Neutrophil (primary cell): ENCODE data around the gene FAM20A.

Source experiments
- H3K27ac ChIP-seq: fragments of 200-600 bp; sonication (generic); 2 replicates; pipeline ENCODE4 v1.5.1; 2016; ENCODE audit warnings: mild to moderate bottlenecking, moderate library complexity
- H3K27me3 ChIP-seq: fragments of 200-600 bp; sonication (generic); 2 replicates; pipeline ENCODE4 v1.6.0; 2016; ENCODE audit warnings: mild to moderate bottlenecking
- H3K36me3 ChIP-seq: fragments of 200-600 bp; sonication (generic); 2 replicates; pipeline ENCODE4 v1.5.1; 2017
- H3K4me1 ChIP-seq, 2 experiments: fragments of 200-600 bp in 1 of 2; sonication (generic) in 1 of 2; 1 replicate in 1 of 2; 2 replicates in 1 of 2; pipeline versions ENCODE4 v1.5.1 to v1.6.1; 2013 to 2016; ENCODE audit warnings: low read depth in 1 of 2, low read length in 1 of 2, mild to moderate bottlenecking in 1 of 2, moderate library complexity in 1 of 2; ENCODE audit not compliant: control insufficient read depth in 1 of 2, insufficient read depth in 1 of 2
- H3K4me3 ChIP-seq, 2 experiments: fragments of 200-600 bp in 1 of 2; sonication (generic) in 1 of 2; 1 replicate in 1 of 2; 2 replicates in 1 of 2; pipeline ENCODE4 v1.5.1; 2013 to 2016; ENCODE audit warnings: low read depth in 1 of 2, low read length in 1 of 2, mild to moderate bottlenecking in 1 of 2, moderate library complexity in 1 of 2
- H3K9me3 ChIP-seq: fragments of 200-600 bp; sonication (generic); 2 replicates; pipeline ENCODE4 v1.5.1; 2016
- CTCF ChIP-seq: fragments of 200-600 bp; sonication (generic); IDR thresholded peaks from 2 replicates; pipeline ENCODE4 v1.5.1; 2016; ENCODE audit warnings: antibody characterized with exemption

The FAM20A gene

GRCh38 chr17:68598545-68598961, 2.6 kb downstream of the FAM20A start:
- Histone ChIP-seq H3K27me3 (peaks cover 99% of the 10 kb centered on the region), H3K27ac (no peak overlapping the region), H3K4me3 (no peak overlapping the region), H3K36me3 (no peaks in the 10 kb centered on the region), H3K9me3 (no peaks in the 10 kb centered on the region), H3K4me1 (peaks cover 35 to 36% of the 10 kb centered on the region in 2 experiments)
- TF ChIP-seq CTCF: no peak

- no peak overlapping the region for H3K27ac ChIP-seq
- H3K36me3 ChIP-seq: no peaks in the 10 kb centered on the region
- H3K9me3 ChIP-seq: no peaks in the 10 kb centered on the region
- H3K27me3 ChIP-seq: peaks cover 99% of the 10 kb centered on the region
- no peak overlapping the region for H3K4me3 ChIP-seq
- TF ChIP-seq CTCF: no peak
- H3K4me1 ChIP-seq: peaks cover 34 to 36% of the 10 kb centered on the region in 2 experiments
Measured at GRCh38 chr17:68598074-68598473, 3.1 kb downstream of the FAM20A start.

- no peak overlapping the region for H3K27ac ChIP-seq
- peaks cover 99% of the 10 kb centered on the region for H3K27me3 ChIP-seq
- TF ChIP-seq CTCF: no peak
- H3K4me1 ChIP-seq: peaks cover 18 to 20% of the 10 kb centered on the region in 2 experiments
- no peaks in the 10 kb centered on the region for H3K9me3 ChIP-seq
- H3K36me3 ChIP-seq: no peaks in the 10 kb centered on the region
- no peak overlapping the region for H3K4me3 ChIP-seq
Measured at GRCh38 chr17:68596411-68596945, 4.7 kb downstream of the FAM20A start.

GRCh38 chr17:68595986-68596385, 5.2 kb downstream of the FAM20A start:
- peaks cover 15 to 18% of the 10 kb centered on the region in 2 experiments for H3K4me1 ChIP-seq
- H3K4me3 ChIP-seq: no peak overlapping the region
- H3K36me3 ChIP-seq: no peaks in the 10 kb centered on the region
- H3K27ac ChIP-seq: no peak overlapping the region
- H3K27me3 ChIP-seq: peaks cover 99% of the 10 kb centered on the region
- no peaks in the 10 kb centered on the region for H3K9me3 ChIP-seq
- TF ChIP-seq CTCF: no peak

DNA sequence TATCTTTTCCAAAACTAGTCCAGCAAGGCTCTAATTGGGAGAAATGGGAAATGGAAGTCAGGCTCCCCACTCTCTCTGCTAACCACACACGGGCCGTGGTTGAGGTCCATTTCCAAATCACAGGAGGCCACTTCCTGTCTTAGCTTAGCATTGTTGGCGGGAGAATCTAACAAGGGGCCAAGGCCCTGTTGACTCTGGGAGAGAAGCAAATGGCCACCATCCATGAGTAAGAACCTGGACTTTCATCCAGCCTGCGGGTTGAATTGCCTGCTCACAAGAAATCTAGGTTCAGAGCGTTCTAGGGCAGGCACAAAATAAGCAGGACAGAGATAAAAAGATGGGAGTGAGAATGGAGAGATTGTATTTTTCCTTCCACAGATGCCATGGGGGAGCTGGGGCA, 5.7 kb downstream of the FAM20A start:
- no peak overlapping the region for H3K27ac ChIP-seq
- peaks cover 99% of the 10 kb centered on the region for H3K27me3 ChIP-seq
- no peaks in the 10 kb centered on the region for H3K36me3 ChIP-seq
- no peak overlapping the region for H3K4me3 ChIP-seq
- H3K4me1 ChIP-seq: peaks cover 12 to 15% of the 10 kb centered on the region in 2 experiments
- no peak for TF ChIP-seq CTCF
- H3K9me3 ChIP-seq: no peaks in the 10 kb centered on the region
